Cardiac muscle cell (in vitro differentiated cells and primary cell): Measurements from ENCODE around the gene HLTF. TPM values are rescaled to one million over a fixed set of nuclear protein-coding genes. Genes with fewer than 3 reads are reported as not detected.

ENCODE experiments used
- DNase-seq, 2 donors: peaks; one replicate each; pipeline versions ENCODE4 v3.0.0 to v3.0.0-alpha.2; 2010 to 2017; ENCODE audit warnings: low read depth in 1 of 2, low spot score in 1 of 2
- H3K27ac ChIP-seq: fragments of 200-600 bp; sonication (generic); 2 replicates; pipeline ENCODE4 v1.5.1; 2016
- H3K27me3 ChIP-seq: fragments of 200-600 bp; sonication (generic); 2 replicates; pipeline ENCODE4 v1.6.0; 2016; ENCODE audit warnings: control low read depth
- H3K36me3 ChIP-seq: fragments of 200-600 bp; sonication (generic); 2 replicates; pipeline ENCODE4 v1.5.1; 2016; ENCODE audit warnings: control low read depth
- H3K4me1 ChIP-seq: fragments of 200-600 bp; sonication (generic); 2 replicates; pipeline ENCODE4 v1.8.1; 2017; ENCODE audit warnings: low read depth, mild to moderate bottlenecking, mixed run types
- H3K4me3 ChIP-seq: fragments of 200-600 bp; sonication (generic); 2 replicates; pipeline ENCODE4 v1.5.1; 2016; ENCODE audit warnings: mild to moderate bottlenecking
- H3K9me3 ChIP-seq: fragments of 200-600 bp; sonication (generic); 2 replicates; pipeline ENCODE4 v1.5.1; 2017; ENCODE audit warnings: low read depth, mild to moderate bottlenecking, control low read depth
- CTCF ChIP-seq: IDR thresholded peaks from 2 replicates; pipeline ENCODE4 v1.5.1; 2012; ENCODE audit warnings: low read depth, mild to moderate bottlenecking, low read length
- polyA plus RNA-seq: library from polyadenylated mRNA; unstranded; fragments of >200 nt; fragmentation: Nextera tagmentation; extraction: Ambion mirVana; gene quantifications from 2 replicates; pipeline ENCODE4 v1.2.1, GENCODE V29; 2016
- total RNA-seq: library from RNA; depleted of rRNA; stranded (reverse); fragments of >200 nt; gene quantifications from 2 replicates; pipeline ENCODE4 v1.2.3, GENCODE V29; 2016

Gene HLTF
- total and polyA plus RNA-seq, 2 experiments from 2014 or later, result 46.2 to 52.8 TPM

- Histone ChIP-seq H3K9me3 (no peaks in the 10 kb centered on the region), H3K27ac (no peak overlapping the region), H3K4me1 (no peaks in the 10 kb centered on the region), H3K4me3 (no peak overlapping the region), H3K36me3 (peaks cover 66% of the 10 kb centered on the region), H3K27me3 (no peaks in the 10 kb centered on the region)
- TF ChIP-seq CTCF, result no peak
- DNase-seq, result peak in 1 of 2 donors; percentile 48
These were observed 43.4 kb downstream of the HLTF start for GRCh38 chr3:149042789-149043386.

- DNase-seq, result no peak
- Histone ChIP-seq H3K36me3 (peaks cover 51% of the 10 kb centered on the region), H3K27ac (no peak overlapping the region), H3K27me3 (no peaks in the 10 kb centered on the region), H3K9me3 (no peaks in the 10 kb centered on the region), H3K4me3 (no peak overlapping the region), H3K4me1 (no peaks in the 10 kb centered on the region)
- no peak for TF ChIP-seq CTCF
These were observed 48.0 kb downstream of the HLTF start for GRCh38 chr3:149038322-149038721.

- DNase-seq, result no peak
- H3K4me3 ChIP-seq, result no peak overlapping the region
- H3K4me1 ChIP-seq, result no peaks in the 10 kb centered on the region
- H3K36me3 ChIP-seq, result peaks cover 51% of the 10 kb centered on the region
- no peaks in the 10 kb centered on the region for H3K27me3 ChIP-seq
- no peaks in the 10 kb centered on the region for H3K9me3 ChIP-seq
- no peak for TF ChIP-seq CTCF
- no peak overlapping the region for H3K27ac ChIP-seq
These were observed 48.6 kb downstream of the HLTF start for GRCh38 chr3:149037684-149038083.

GRCh38 chr3:149031096-149031495 is 55.2 kb downstream of the HLTF start:
- H3K9me3 ChIP-seq, result no peaks in the 10 kb centered on the region
- no peak for TF ChIP-seq CTCF
- H3K4me3 ChIP-seq, result no peak overlapping the region
- peaks cover 18% of the 10 kb centered on the region for H3K36me3 ChIP-seq
- no peak overlapping the region for H3K27ac ChIP-seq
- H3K4me1 ChIP-seq, result no peaks in the 10 kb centered on the region
- DNase-seq, result no peak
- H3K27me3 ChIP-seq, result no peaks in the 10 kb centered on the region

GRCh38 chr3:149026718-149027117 is 59.6 kb downstream of the HLTF start:
- TF ChIP-seq CTCF, result no peak
- peaks cover 16% of the 10 kb centered on the region for H3K36me3 ChIP-seq

GRCh38 chr3:149023951-149024350 is 62.4 kb downstream of the HLTF start:
- H3K36me3 ChIP-seq, result peaks cover 10% of the 10 kb centered on the region
- H3K27ac ChIP-seq, result no peak overlapping the region
- no peaks in the 10 kb centered on the region for H3K4me1 ChIP-seq
- H3K9me3 ChIP-seq, result peaks cover 6% of the 10 kb centered on the region
- no peak overlapping the region for H3K4me3 ChIP-seq
- no peak for DNase-seq
- no peak for TF ChIP-seq CTCF
- no peaks in the 10 kb centered on the region for H3K27me3 ChIP-seq

More at GRCh38 chr3:149026718-149027117, 59.6 kb downstream of the HLTF start:
- H3K27ac ChIP-seq, result no peak overlapping the region
- H3K27me3 ChIP-seq, result no peaks in the 10 kb centered on the region
- no peak for DNase-seq
- no peaks in the 10 kb centered on the region for H3K4me1 ChIP-seq
- H3K9me3 ChIP-seq, result peaks cover 6% of the 10 kb centered on the region
- H3K4me3 ChIP-seq, result no peak overlapping the region
